NCI-H1092 (cell line): ENCODE measurements around the gene KRTAP10-6.
"Not testable (repeated sequence)": the region's sequence is repeated elsewhere in the genome, so short reads cannot be mapped to it uniquely, and the experiment has no call there.

Experiments
- DNase-seq: peaks from one replicate; lab custom pipeline; 2025; lab: John Stamatoyannopoulos, UW

The KRTAP10-6 gene

DNA sequence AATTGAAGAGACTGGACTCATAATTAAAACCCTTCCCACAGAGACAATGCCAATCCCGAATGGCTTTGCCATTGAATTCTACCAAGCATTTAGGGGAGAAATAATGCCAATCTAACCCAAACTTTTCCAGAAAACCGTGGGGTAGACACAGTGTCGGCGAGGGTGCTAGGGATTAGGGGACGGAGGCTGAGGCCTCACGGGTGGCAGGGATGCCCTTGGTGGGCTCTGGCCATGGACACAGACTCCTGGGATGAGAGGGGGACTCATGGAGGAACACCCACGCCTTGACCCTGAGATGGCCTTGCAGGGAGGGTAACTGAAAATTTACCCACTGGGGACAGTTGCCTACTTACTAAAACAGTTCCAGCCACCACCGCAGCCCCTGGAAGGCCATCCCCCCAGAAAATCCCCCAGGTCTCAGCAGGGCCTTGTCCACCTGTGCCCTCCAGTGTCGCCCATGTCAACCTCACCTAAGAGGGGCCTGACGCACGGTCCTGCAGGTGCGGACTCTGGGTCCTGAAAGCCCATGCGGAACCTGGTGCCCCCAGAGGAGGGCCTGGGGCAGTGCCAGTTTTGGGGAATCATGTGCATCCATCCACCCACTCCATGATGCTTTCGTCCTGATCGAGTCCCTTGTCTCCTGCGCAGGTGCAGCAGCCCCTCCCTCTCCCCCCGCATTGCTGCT, 13.8 kb downstream of the KRTAP10-6 start:
- no peak for DNase-seq

DNA sequence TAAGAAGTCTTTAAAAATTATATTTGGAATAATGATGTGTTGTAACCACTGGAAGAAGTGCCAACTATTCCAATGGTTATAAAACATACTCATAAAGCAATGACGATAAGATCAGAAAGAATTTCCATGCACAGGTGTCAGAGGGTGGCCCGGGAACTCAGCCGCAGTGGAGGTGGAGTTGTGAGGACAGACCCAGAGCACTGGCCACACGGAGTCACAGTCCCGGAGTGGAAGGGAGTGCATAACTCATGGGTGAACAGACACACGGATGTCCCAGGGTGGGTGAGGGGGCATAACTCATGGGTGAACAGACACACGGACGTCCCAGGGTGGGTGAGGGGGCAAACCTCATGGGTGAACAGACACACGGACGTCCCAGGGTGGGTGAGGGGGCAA, 16.3 kb downstream of the KRTAP10-6 start:
- no peak for DNase-seq

DNA sequence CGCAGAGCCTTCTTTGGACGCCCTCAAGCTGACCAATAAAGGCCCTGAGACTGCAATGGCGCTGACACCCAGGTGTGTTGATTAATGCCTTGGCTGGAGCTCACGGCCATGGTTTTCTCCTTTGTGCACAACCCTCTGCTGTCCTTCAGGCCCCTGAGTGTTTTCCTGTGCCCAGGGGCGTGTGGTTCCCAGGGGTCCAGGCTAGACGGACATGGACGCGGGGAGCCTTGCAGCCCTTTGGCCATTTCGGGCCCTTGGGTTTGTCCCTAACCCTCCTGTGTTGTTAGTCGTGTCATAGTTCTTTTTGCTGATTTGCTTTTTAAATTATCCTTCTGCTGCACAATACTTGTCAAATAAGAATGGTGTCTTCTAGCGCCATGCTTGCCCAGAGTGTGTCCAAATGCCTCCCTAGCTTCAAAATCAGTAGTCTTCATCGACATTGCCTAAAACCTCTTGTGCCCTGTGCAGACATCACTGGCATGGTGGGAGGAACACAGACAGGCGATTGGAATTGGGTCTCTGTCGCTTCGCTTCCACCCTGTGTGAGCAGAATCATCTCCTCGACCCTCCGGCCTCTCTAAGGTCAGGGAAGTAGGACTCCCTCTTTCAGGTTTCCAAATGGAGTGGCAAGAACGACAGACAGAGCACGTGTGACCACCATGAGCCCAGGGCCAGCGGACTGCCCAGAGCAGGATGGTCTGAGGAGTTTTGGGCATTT, 16.8 kb downstream of the KRTAP10-6 start:
- DNase-seq: no peak

DNA sequence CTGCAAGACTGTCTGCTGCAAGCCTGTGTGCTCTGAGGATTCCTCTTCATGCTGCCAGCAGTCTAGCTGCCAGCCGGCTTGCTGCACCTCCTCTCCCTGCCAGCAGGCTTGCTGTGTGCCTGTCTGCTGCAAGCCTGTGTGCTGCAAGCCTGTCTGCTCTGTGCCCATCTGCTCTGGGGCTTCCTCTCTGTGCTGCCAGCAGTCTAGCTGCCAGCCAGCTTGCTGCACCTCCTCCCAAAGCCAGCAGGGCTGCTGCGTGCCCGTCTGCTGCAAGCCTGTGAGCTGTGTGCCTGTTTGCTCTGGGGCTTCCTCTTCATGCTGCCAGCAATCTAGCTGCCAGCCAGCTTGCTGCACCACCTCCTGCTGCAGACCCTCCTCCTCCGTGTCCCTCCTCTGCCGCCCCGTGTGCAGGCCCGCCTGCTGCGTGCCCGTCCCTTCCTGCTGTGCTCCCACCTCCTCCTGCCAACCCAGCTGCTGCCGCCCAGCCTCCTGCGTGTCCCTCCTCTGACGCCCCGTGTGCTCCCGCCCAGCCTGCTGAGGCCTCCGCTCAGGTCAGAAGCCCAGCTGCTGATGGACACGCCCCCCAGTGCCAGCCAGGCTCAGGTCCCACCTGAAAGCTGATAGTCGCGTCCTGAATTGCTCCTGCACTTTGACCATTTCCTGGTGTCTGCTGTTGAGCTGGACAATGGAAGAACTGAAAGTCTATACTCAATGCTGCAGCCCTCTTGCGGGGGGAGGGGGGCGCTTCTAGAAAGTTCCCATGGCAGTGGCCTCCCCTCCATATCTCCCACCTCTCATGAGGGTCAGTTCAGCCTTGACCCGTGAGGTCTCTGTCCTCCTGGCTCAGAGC, 17.6 kb downstream of the KRTAP10-6 start:
- DNase-seq: no peak

DNA sequence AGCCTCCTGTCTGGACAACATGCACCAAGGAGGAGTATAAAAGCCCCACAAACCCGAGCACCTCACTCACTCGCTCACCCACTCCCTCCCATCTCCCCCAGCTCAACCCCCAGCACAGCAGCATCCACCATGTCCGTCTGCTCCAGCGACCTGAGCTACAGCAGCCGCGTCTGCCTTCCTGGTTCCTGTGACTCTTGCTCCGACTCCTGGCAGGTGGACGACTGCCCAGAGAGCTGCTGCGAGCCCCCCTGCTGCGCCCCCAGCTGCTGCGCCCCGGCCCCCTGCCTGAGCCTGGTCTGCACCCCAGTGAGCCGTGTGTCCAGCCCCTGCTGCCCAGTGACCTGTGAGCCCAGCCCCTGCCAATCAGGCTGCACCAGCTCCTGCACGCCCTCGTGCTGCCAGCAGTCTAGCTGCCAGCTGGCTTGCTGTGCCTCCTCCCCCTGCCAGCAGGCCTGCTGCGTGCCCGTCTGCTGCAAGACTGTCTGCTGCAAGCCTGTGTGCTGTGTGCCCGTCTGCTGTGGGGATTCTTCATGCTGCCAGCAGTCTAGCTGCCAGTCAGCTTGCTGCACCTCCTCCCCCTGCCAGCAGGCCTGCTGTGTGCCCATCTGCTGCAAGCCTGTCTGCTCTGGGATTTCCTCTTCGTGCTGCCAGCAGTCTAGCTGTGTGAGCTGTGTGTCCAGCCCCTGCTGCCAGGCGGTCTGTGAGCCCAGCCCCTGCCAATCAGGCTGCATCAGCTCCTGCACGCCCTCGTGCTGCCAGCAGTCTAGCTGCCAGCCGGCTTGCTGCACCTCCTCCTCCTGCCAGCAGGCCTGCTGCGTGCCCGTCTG, 18.5 kb downstream of the KRTAP10-6 start, which contains the start of gene KRTAP10-4:
TSS of gene KRTAP10-4 (plus strand) at position 100 of the 827 bp plus-strand sequence. CDS start at position 130, 30 bp downstream.
- DNase-seq: not testable (repeated sequence)

DNA sequence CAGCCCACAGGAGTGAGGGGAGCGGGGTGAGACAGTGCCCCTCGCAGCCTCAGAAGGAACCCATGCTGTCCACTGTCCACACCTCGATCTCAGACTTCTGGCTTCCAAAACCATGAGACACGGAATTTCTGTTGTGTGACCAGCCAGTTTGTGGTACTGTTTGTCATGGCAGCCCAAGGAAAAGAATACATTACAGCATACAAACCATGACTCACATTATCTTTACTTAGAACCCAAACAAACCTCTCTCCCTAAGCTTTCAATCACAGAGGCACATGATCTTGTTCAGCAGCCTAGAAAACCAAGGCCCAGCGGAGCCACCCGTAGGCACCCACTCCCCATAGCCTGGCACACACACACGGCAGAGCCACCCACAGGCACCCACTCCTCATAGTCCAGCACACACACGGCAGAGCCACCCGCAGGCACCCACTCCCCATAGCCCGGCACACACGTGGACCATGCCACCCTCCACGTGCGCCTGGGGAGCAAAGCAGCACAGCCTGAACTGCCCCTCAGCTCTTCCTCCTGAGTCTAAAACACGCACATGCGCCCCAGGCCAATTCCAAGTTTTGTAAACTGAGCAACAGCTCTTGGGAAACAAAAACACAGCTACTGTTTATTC, 19.2 kb downstream of the KRTAP10-6 start:
- DNase-seq: no peak

DNA sequence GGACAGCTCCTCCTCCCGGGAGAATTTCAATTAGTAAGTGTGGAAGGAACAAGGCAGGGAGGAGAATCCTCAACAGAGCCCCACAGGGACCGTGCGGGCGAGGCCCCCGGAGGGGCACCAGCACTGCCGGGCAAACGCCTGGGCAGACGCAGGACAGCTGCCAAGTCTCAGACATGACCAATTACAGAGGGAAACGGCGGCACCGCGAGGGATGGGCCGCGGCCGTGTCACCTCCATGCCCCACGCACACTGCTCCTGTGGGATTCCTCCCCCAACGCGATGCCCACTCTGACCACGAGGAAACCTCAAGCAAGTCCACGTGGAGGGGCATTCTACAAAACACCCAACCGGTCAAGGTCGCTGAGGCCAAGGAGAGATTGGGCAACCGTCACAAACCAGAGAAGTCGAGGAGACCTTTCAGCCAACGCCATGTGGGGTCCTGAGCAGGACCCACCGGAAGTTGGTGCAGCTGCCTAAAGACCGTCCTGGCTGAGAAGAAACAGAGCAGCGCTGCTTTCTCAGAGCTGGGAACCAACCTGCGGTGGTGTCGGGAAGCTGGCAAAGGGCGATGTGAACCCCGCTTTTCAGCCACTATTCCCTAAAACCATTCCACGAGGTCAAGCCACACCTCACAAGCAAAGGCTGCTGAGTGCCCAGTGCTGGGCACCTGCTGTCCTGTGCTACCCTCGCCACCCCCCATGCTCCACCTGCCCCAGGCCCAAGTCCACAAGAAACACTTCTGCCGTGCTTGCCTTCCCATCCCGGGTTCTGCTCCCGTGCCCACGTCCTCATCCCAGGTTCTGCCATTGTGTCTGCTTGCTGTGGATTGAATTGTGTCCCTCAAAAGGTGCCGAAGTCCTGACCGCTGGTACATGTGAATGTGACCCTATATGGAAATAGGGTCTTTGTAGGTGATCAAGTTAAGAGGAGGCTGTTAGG, 20.2 kb downstream of the KRTAP10-6 start:
- no peak for DNase-seq

DNA sequence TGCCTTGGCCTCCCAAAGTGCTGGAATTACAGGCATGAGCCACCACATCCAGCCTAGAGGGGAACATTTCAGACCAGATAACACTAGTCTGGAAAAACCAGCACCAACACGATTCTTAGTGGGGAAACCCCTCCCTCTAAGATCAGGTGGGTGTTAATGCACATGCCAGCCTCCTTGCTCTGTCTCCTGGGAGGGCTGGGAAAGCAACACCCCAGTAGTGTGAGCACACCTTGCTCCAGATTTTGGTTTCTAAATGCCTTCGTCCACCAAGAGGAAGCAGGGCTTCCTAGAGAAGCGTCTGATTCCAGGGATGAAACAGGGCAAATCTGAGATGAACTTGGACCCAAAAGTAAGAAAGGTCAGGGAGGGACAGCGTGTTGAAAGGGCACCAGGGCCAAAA, 21.0 kb downstream of the KRTAP10-6 start:
- no peak for DNase-seq

DNA sequence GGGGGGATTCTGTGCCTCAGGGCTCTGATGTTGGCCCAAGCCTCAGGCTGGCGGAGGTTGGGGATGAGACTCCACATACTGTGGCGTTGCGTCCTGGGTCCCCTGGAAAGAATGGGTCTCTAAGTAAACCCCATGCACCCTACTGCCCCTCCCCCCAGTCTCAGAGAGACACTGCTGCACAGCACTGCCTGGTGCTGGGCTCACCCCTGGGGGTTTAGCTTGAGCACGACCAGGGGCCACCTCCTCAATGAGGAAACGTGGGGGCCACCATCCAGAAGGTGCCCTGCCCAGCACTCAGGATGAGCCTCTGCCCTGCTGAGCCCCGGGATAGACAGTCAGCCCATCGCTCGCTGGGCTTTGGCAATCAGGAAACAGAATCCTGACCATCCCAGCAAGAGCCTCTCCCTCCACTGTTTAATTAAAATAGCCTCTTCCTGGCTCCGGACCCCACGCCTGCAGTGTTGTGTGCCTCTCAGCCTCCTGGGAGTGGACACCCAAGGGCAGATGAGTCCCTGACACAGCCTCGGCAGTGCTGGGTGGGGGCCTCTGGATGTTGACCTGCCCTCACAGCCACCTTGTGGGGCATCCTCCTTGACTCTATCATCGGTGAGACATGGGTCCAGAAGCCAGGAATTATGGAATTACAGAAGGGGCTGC, 22.3 kb downstream of the KRTAP10-6 start:
- DNase-seq: no peak

DNA sequence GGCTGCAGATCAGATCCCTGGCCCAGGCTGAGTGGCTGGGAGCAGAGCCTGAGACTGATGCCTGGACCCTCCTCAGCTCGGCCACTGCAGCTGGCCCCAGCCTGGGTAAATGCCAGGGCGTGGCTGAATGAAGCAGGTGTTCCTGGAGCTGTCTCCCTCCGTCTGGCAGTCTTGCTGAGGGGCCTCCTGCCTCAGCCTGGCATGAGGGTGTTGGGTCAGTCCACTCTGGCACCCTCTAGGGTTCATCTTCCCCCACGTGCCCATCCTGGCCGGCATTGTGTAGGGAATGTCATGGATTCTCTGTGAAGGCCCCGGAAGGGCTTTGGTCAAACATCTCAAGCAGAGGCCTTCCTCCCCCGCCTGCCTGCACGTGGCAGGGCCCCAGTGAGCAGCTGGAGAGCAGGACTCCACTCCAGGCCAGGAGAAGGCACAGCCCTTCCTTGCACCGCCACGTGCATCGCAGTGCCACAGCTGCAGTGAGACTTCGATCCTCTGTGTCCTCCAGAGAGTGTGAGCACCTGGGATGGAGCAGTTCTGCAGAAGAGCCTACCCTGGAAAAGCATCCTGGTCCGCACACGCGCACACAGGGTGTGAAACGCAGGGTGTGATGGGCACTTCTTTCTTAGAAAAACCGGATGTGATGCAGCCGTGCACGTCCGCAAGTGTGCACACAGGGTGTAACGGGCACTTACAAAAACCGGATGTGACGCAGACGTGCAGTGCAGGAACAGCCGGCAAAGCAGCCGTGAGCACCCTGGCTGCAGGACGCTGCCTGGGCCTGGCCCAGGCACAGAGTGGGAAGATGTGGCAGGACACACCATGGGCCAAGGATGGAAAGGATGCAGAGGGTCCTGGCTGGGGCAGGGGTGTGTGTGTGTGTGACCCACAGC, 23.4 kb downstream of the KRTAP10-6 start:
- peak; percentile 10 for DNase-seq

DNA sequence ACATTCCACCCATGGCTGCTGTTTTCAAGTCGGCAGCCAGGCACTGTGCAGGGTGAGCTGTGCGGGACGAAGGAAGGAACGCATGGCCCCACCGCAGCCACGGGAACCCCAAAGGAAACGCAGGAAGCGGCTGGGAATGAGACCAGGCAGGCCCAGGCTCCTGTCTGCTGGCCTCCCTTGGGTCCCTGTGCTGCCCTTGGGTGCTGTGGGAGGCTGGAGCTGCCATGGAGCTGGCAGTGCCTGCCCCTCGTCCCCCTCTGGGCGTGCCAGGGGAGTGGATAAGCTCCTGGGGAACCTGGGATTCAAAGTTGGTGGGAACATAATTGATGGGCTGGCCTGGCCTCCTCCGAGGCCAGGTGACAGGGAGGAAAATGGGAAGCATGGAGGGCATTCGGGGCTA, 24.0 kb downstream of the KRTAP10-6 start:
- no peak for DNase-seq

DNA sequence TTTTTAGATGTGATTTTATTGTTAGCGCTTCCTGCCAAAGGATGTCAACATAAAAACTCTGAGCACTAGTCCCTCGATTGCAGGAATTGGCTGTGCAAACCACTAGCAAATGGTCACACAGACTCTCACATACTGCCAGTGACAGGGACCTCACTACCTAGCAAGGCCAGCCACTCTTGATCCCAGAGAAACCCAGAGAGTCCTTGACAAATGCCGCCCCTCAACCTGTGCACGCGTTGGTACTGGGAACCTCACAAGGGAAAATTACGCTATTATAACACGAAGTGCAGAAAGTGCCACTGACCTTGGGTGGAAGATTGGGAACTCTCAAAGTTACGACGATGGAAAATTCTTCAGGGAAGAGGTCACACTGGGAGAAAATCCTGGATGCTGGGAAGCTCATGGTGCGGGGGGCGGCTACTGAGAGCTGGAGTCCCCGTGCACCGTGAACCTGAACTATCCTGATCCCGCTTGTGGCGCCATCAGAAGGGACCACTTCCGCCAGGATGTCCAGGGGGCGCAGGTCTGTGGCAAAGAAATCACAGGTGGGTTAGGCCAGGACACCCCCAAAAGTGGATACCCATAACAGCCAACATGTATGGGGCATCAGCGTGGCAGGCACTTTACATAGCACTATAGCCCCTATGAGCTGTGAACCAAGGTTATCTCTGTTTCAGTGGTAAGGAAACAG, 24.7 kb downstream of the KRTAP10-6 start:
- no peak for DNase-seq

DNA sequence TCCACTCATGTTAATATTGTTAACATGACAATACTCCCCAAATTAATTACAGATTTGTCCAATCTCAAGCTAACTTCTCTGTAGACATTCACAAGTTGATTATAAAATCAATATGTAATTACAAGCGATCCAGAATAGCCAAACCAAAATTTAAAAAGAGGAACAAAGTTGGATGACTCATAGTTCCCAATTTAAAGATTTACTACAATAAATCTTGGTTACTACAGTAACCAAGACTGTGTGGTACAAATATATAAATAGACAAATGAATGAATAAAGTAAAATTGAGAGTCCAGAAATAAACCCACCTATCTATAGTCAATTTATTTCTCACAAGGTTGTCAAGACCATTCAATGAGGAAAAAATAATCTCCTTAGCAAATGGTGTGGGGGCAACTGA, 25.9 kb downstream of the KRTAP10-6 start:
- DNase-seq: no peak

DNA sequence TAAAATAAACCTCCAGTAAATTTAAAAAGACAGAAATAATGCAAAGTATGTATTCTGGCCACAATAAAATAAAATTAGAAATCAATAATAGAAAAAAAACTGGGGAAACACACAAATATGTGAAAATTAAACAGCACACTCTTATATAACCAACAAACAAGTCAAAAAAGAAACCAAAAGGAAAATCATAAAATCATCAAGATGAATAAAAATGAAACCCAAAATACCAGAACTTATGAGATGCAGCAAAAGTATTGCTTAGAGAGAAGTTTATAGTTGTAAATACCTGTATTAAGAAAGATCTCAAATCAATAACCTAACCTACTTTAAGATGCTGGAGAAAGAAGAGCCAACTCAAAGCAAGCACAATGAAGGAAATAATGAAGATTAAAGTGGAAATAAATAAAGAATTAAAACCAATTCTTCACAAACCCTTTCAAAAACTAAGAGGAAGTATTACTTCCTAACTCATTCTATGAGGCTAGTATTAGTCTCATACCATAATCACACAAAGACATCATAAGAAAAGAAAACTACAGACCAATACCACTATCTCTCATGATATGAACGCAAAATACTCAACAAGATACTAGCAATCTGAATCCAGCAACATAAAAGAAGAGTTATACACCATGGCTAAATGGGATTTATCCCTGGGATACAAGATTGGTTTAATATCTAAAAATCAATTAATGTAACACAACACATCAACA, 27.3 kb downstream of the KRTAP10-6 start:
- no peak for DNase-seq

DNA sequence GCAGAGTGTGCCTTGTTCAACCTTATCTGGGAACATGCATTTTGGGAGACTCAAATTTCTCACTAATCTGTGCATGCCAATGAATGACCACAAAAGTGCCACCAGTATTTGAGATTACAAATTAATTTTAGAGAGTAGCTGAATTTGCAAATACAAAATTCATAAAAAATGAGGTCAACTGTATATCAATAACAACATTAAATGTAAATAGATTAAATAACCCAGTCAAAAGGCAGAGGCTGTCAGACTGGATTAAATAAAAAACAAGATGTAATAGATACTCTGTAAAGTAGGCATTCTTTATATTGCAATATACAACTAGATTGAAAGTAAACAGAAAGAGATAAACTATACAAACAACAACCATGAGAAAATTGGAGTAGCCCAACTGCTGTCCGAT, 28.2 kb downstream of the KRTAP10-6 start:
- no peak for DNase-seq

DNA sequence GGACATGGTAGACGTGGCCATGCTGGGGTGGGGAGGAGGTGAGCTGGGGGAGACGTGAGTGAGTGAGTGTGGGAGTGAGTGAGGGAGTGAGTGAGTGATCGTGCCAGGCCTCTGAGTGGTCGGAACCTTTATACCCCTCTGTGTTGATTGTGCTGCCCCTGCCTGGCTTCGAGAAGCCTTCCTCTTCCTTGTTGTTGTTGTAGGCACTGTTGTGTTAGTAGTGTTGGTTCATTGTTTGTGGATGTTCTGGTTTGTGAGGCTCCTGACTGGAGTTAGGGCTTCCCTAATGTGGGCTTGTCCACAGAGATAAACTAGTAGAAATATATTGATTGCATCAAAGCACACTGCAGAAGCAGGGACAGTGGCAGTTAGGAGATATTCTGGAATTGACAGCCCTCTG, 33.6 kb downstream of the KRTAP10-6 start, which contains the start of gene KRTAP10-3:
TSS of gene KRTAP10-3 (minus strand) at position 101 of the 400 bp plus-strand sequence. CDS start at position 21, 80 bp downstream.
- no peak for DNase-seq

DNA sequence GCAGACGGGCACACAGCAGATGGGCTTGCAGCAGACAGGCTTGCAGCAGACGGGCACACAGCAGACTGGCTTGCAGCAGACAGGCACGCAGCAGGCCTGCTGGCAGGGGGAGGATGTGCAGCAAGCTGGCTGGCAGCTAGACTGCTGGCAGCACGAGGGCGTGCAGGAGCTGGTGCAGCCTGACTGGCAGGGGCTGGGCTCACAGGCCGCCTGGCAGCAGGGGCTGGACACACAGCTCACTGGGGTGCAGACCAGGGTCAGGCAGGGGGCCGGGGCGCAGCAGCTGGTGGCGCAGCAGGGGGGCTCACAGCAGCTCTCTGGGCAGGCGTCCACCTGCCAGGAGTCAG, 34.0 kb downstream of the KRTAP10-6 start:
- not testable (repeated sequence) for DNase-seq
